Retinal pigment epithelial cell (primary cell): ENCODE measurements around the gene FAM53B.

Experiments used
- DNase-seq: peaks from one replicate; pipeline ENCODE4 v3.0.0-alpha.2; 2010; ENCODE audit warnings: low read depth
- H3K4me3 ChIP-seq: 2 replicates; pipeline ENCODE4 v1.5.1; 2011; ENCODE audit warnings: mild to moderate bottlenecking, low read length, control low read depth, moderate library complexity
- CTCF ChIP-seq: conservative IDR thresholded peaks from 2 replicates; pipeline ENCODE4 v1.5.1; 2011; ENCODE audit warnings: low read depth, low read length, control low read depth, inconsistent platforms

FAM53B gene

GRCh38 chr10:124609698-124610097 is 134.5 kb downstream of the FAM53B start:
- no peak for TF ChIP-seq CTCF
- no peak for DNase-seq

DNA sequence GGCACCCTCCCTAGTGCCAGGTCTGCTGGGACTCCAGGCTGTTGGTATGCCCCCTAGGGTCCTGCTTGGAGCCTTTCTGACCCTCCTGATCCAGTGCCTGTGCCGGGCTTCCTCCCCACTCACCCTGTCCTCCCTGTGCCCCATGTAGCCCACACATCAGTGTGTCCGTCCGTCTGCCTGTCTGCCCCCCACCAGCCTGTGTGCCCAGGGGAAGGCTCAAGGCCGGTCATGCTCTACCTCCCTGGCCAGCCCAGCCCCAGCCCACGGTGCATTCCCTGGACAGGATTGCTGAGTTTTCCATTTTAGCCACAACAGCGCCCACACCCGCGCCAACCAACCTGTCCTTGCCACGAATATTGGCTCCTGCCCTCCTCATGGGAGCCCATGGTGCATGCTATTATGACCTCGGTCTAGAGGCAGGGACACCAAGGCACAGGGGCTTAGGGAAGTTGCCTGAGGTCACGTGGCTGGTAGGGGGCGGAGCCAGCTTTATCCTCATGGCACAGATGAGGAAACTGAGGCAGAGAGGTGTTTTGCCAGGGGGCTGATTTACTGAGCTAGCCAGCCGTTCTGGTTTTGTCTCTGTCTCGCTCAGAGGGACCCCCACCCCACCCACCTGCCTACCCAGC is 136.0 kb downstream of the FAM53B start:
- H3K4me3 ChIP-seq: no peak overlapping the region
- no peak for DNase-seq
- TF ChIP-seq CTCF: no peak

More at GRCh38 chr10:124609698-124610097, 134.5 kb downstream of the FAM53B start:
- H3K4me3 ChIP-seq: no peak overlapping the region

GRCh38 chr10:124607693-124608092 is 136.5 kb downstream of the FAM53B start:
- no peak for TF ChIP-seq CTCF
- DNase-seq: no peak
- H3K4me3 ChIP-seq: no peak overlapping the region

DNA sequence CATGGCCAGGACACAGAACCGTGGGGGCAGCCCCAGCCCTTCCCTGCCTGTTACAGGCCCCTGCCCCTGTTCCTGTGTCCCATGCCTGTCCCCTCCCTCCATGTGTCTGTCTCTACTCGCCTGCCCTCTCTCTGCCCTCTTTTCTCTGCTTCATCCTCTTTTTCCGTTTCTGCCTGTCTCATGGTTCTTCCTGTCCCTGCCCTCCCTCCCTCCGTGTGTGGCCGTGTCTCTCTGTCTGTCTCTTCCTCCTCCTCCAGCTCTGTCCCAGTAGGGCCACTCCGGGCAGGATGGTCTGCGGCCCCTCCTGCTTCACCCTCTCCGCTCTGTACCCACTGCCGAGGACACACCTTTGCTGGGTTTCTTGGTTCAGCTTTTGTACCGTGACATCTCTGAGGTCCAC is 137.4 kb downstream of the FAM53B start:
- H3K4me3 ChIP-seq: no peak overlapping the region
- no peak for TF ChIP-seq CTCF
- no peak for DNase-seq

- no peak for DNase-seq
- no peak for TF ChIP-seq CTCF
- H3K4me3 ChIP-seq: no peak overlapping the region
Measured at GRCh38 chr10:124605856-124606812, 138.0 kb downstream of the FAM53B start.

DNA sequence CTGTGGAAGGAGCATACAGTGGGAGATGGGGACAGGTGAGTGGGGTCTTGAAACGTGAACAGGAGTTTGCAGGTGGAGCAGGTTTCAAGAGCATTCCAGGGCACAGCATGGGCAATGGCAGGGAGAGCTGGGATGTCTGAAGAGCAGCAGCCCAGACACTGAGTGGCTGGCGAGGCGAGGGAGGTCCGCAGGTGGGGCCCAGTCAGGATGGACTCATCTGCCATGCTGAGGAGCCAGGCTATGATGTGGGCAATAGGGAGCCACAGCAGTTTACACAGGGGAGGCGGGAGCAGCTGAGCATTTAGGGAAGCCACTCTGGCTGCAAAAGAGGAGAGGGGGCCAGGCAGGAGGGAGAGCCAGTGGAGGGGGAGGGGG is 138.7 kb downstream of the FAM53B start:
- DNase-seq: no peak
- TF ChIP-seq CTCF: no peak
- no peak overlapping the region for H3K4me3 ChIP-seq
